Activated naive CD4-positive, alpha-beta T cell treated with anti-CD3 and anti-CD28 coated beads, Interleukin-2, amount 50 U/mL, for 16 hours (primary cell): ENCODE data around the gene KIF5A.
A peak's percentile ranks its signal among the peaks of the same experiment; 100 is the strongest.
"Not testable (repeated sequence)": the region's sequence is repeated elsewhere in the genome, so short reads cannot be mapped to it uniquely, and the experiment has no call there.

Experiments used
- DNase-seq: peaks from one replicate; pipeline ENCODE4 v3.0.0-alpha.2; 2020

KIF5A gene

GRCh38 chr12:57585156-57585555 is 35.3 kb downstream of the KIF5A start:
- DNase-seq = no peak

- no peak for DNase-seq
These were observed 36.3 kb downstream of the KIF5A start for GRCh38 chr12:57586128-57586527.

GRCh38 chr12:57586832-57587429 is 37.1 kb downstream of the KIF5A start:
- no peak for DNase-seq

GRCh38 chr12:57588951-57589610 is 39.2 kb downstream of the KIF5A start:
- not testable (repeated sequence) for DNase-seq

- DNase-seq = no peak
These were observed 40.6 kb downstream of the KIF5A start for GRCh38 chr12:57590479-57590863.

GRCh38 chr12:57590864-57591781 is 41.3 kb downstream of the KIF5A start, which contains the start of gene PIP4K2C:
PIP4K2C (plus strand) TSS chr12:57591192; CDS start chr12:57591290, 98 bp downstream.
- peak; percentile 72 for DNase-seq

- no peak for DNase-seq
These were observed 42.0 kb downstream of the KIF5A start for GRCh38 chr12:57591782-57592325.

- no peak for DNase-seq
These were observed 42.8 kb downstream of the KIF5A start for GRCh38 chr12:57592551-57593165.

GRCh38 chr12:57593187-57593586 is 43.3 kb downstream of the KIF5A start:
- DNase-seq = no peak

GRCh38 chr12:57600395-57600794 is 50.6 kb downstream of the KIF5A start:
- no peak for DNase-seq

GRCh38 chr12:57602544-57602943 is 52.7 kb downstream of the KIF5A start:
- no peak for DNase-seq

- DNase-seq = no peak
These were observed 53.5 kb downstream of the KIF5A start for GRCh38 chr12:57603324-57603723.

- DNase-seq = no peak
These were observed 54.1 kb downstream of the KIF5A start for GRCh38 chr12:57603815-57604453.

GRCh38 chr12:57604454-57604991 is 54.7 kb downstream of the KIF5A start, which contains the start of gene DTX3:
DTX3 (plus strand) TSS chr12:57604824; CDS start chr12:57606518, 1,694 bp downstream.
- DNase-seq = peak; percentile 50

- DNase-seq = no peak
These were observed 55.4 kb downstream of the KIF5A start for GRCh38 chr12:57604992-57605810.

GRCh38 chr12:57605811-57606311 is 56.0 kb downstream of the KIF5A start:
- no peak for DNase-seq

- DNase-seq = no peak
These were observed 56.6 kb downstream of the KIF5A start for GRCh38 chr12:57606399-57606798.

- no peak for DNase-seq
These were observed 57.0 kb downstream of the KIF5A start for GRCh38 chr12:57606821-57607220.

- DNase-seq = no peak
These were observed 58.3 kb downstream of the KIF5A start for GRCh38 chr12:57607958-57608663.
